ENCODE results near the gene SHMT2. TPM values are rescaled to one million over a fixed set of nuclear protein-coding genes. Genes with fewer than 3 reads are reported as not detected.

Gene SHMT2
- total RNA-seq, 2 experiments from 2014 or later: 436 to 487 TPM

DNA sequence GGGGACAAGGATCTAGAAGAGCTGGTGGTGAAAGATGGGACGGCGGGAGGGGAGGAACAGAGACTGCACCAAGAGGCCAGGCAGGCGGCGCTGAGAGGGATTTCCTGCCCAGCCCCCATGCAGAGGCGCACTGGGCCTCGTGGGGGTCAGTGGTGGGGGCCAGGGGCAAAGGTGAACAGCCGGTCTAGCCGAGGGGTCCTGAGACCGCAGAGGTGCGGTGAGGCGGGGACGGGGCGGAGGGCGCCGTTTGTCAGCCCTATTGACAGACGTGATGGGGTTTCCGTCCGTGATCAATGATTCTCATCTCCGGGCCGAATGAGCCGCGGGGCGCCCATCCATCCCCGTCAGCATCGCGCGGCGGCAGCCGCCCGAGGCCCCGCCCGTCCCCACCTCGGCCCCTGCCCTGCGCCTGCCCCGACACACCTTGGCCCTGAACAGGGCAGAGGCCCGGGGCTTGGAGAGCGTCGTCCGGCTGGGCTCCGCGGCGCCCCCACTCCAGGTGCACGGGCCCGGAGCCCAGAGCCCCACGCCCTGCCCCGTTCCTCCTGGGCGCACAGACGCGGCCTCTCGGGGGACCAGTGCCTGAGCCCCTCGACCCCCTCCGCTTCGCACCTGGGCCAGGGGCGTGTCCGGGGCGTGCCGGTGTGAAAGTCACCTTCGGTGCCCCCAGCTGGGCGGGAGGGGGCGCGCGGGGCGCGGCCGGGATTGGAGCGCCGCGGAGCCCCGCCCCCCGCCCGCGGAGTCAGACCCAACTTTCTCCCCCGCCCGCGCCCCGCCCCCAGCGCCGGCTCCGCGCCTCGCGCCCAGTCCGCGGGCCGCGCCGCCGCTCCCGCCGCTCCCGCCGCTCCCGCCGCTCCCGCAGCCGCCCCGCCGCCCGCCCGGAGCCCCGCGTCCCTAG lies 13.2 kb upstream of the SHMT2 start, which contains the start of gene NXPH4:
Gene NXPH4, plus strand, starts transcription at position 781 of the 898 bp plus-strand sequence. CDS start 176 bp downstream, outside the sequence.
- POLR2A ChIA-PET: no interaction called here
- Mint-ChIP-seq H3K4me1 (peaks cover 33% of the 10 kb centered on the region), H3K36me3 (ENCODE audit: low read depth) (no peaks in the 10 kb centered on the region), H3K27ac (no peak within 1 kb of the TSS), H3K27me3 (peaks cover 63% of the 10 kb centered on the region), H3K9me3 (ENCODE audit: low read depth) (no peaks in the 10 kb centered on the region), H3K4me3 (peak within 1 kb of the TSS; percentile 55)
- CTCF ChIA-PET: interaction anchor here (1.5 to 4.2 kb wide), 4 partner anchors 11 to 26 kb away, joined by 11 to 167 read pairs (median 62); partner anchors contain the start of gene SHMT2
- peak; percentile 11 for ATAC-seq
- intact Hi-C loops (cut with DNase I, micrococcal nuclease): loop anchor here in 1 of 2 experiments (5.0 kb wide), 1 partner anchor 416 kb away; the partner anchor contains the start of gene B4GALNT1
- peak; percentile 73 for DNase-seq

DNA sequence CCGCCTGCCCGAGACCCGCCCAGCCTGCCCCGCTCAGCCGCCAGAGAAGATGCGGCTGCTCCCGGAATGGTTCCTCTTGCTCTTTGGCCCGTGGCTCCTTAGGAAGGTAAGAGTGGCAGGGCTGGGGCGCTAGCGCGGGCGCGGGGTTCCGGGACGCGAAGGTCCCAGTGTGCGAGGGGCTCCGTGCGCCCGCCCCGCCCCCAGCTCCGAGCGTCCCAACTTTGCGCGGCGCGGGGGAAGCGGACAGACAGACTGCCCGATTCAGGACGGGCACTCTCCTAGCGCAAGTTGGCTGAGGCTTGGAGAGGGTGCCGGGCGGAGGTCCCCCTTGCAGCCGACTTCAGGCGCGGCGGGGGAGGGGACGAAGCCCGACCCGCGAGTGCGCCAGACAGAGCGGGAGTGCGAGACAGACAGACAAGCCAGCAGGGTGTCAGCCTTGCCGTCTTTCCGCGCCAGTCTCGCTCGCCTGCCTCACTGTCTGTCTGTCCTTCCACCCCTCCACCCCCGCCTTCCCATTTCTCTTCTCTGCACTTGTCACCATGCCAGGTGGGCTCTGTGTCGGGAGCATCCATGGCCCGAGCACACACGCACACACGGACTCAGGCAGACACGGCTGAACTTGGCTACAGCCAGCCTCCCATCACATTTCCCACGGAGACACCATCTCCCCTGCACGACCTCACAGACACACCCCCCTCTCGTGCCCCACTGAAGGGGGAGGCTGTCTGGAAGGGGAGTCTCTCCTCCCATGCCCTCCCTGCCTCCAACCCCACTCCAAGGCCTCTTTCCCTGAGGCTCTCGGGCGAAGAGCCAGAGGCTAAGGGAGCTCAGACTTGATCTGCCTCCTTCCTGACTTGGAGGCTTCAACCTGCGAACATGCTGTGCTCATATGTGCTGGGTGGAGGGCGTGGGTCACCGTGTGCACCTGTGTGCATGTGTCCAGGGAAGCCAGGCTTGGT lies 12.3 kb upstream of the SHMT2 start:
- H3K27me3 Mint-ChIP-seq: peaks cover 70% of the 10 kb centered on the region
- H3K9me3 Mint-ChIP-seq (ENCODE audit: low read depth): no peaks in the 10 kb centered on the region
- DNase-seq (peak; percentile 47), ATAC-seq (no peak)
- H3K36me3 Mint-ChIP-seq (ENCODE audit: low read depth): no peaks in the 10 kb centered on the region
- peaks cover 36% of the 10 kb centered on the region for H3K4me1 Mint-ChIP-seq
- peak overlapping the region; percentile 55 for H3K4me3 Mint-ChIP-seq
- CTCF ChIA-PET: interaction anchor here (0.6 to 2.2 kb wide), 6 partner anchors 11 to 547 kb away, joined by 3 to 16 read pairs (median 7); partner anchors contain the start of gene SHMT2
- POLR2A ChIA-PET: no interaction called here
- no peak overlapping the region for H3K27ac Mint-ChIP-seq
- intact Hi-C loops (cut with DNase I, micrococcal nuclease): loop anchor here in 1 of 2 experiments (5.0 kb wide), 1 partner anchor 415 kb away; the partner anchor contains the start of gene B4GALNT1

DNA sequence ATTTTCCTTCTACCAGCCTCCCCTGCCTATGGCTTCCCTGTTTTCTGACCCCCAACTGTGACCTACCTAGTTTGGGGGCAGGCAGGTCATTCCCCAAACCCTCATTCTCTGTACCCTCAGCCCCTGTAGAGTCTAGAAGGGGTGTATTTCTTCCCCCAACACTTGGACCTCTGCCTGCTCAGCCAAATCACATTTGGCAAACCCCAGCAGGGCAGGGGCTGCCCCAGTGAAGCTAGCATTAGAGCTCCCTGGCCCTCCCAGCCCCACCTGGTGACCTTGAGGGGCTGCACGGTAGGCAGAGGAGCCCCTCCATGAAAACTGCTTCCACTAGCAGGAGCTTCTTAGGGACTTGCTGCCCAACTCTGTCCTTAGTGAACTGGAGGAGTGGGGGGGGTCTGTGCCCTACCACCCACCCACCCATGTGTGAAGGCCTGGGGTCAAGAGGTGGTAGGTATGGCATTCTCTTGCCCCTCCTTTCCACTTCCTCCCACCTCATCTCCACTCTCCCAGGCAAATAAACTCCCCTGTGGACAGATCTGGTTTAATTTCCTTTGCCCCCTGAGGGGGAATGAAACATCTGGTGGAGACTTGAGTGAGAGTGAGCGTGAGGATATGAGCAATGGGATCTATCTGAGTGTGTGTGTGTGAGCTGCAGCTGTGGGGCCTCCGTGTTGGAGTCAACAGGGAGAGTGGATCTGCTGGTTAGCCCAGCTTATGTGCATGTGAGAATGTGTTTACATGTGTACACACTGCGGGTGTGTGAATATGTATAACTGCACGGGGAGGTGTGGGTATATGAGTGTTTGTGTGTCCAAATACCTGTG lies 11.3 kb upstream of the SHMT2 start:
- CTCF ChIA-PET: interaction anchor here (0.6 to 2.2 kb wide), 8 partner anchors 10 to 548 kb away, joined by 3 to 16 read pairs (median 4); partner anchors contain the start of gene SHMT2
- ATAC-seq (no peak), DNase-seq (no peak)
- Mint-ChIP-seq H3K9me3 (ENCODE audit: low read depth) (no peaks in the 10 kb centered on the region), H3K4me1 (peaks cover 40% of the 10 kb centered on the region), H3K27me3 (peaks cover 80% of the 10 kb centered on the region), H3K27ac (no peak overlapping the region), H3K36me3 (ENCODE audit: low read depth) (no peaks in the 10 kb centered on the region), H3K4me3 (no peak overlapping the region)
- intact Hi-C loops (cut with DNase I, micrococcal nuclease): loop anchor here in 1 of 2 experiments (5.0 kb wide), 1 partner anchor 414 kb away; the partner anchor contains the start of gene B4GALNT1
- POLR2A ChIA-PET: no interaction called here

DNA sequence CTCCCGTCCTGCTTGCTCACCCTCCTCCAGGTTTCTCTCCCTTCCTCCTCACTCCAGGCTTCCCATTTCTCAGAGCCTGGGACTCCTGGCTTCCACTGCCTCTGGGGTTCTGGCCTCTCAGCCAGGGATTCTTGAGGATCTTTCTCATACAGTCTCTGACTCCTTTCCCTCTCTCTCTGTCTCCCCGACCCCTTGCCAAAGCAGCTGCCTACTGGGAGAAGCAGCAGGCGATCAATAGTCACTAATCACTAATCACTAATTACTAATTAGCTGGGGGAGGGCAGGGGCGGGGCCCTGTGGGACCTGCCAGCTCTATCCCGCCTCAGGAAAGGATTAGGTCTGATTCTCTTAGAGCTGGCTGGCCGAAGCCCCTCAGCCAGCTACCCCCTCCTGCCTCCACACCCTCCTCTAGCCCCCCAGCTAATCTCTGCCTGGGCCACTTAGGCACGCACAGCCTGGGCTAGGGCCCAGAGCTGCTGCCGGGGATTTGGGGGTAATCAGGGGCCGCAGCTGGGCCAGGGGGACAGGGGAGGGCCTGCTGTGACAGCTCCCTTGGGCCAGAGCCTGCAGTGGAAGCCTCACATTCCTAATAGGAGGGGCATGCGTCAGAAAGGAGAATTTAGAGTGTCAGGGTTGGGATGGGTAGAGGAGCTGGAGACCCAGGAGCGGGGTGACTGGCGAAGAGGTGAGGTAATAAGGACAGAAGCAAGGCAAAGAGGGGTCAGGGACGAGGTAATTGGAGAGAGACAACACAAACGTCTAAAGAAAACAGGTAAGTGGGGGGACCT lies 10.1 kb upstream of the SHMT2 start:
- ChIA-PET CTCF (interaction anchor here (0.6 to 2.2 kb wide), 6 partner anchors 11 to 733 kb away, joined by 3 to 10 read pairs (median 6); partner anchors contain the start of gene SHMT2), POLR2A (no interaction called here)
- Mint-ChIP-seq H3K9me3 (ENCODE audit: low read depth) (no peaks in the 10 kb centered on the region), H3K4me1 (peaks cover 30% of the 10 kb centered on the region), H3K4me3 (no peak overlapping the region), H3K36me3 (ENCODE audit: low read depth) (no peaks in the 10 kb centered on the region), H3K27me3 (peaks cover 77% of the 10 kb centered on the region), H3K27ac (no peak overlapping the region)
- no peak for ATAC-seq
- DNase-seq: no peak
- intact Hi-C loops (cut with DNase I, micrococcal nuclease): loop anchor here in 1 of 2 experiments (5.0 kb wide), 1 partner anchor 413 kb away; the partner anchor contains the start of gene B4GALNT1

DNA sequence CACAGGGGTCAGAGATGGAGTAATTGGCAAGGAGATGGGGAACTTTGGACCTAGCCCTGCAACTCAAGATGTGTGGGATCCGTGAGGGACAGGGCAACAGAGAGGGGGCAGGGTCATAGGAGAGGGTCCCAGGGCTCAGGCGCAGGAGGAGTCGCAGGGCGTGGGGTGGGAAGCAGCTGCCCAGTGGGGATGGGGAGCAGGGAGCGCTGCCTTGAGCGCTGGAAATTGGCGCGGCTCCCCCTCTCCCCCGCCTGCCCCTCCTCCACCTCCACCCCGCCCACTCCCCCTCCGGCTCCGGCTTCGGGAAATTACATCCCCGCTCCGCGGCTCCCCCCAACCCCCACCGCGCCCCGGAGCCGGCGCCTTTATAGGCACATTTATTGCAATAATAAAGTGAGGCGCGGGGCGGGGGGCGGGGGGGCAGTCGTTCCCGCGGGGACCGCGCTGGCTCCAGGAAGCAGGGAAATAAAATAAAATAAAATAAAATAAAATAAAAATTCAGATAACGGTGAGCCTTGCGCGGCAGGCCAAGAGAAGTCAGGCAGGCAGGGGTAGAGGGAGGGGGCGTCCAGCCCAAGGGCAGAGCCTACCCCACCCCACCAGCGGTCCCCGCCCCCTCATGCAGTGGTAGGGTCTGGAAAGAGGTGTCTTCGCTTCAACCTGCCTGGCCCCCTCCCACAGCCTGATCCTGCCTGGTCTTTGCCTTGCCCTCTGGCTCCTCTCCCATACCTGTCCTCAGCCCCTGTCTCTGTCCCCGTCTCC lies 9.3 kb upstream of the SHMT2 start:
- Mint-ChIP-seq H3K27ac (no peak overlapping the region), H3K4me3 (no peak overlapping the region), H3K36me3 (ENCODE audit: low read depth) (no peaks in the 10 kb centered on the region), H3K9me3 (ENCODE audit: low read depth) (no peaks in the 10 kb centered on the region), H3K27me3 (peaks cover 75% of the 10 kb centered on the region), H3K4me1 (peaks cover 31% of the 10 kb centered on the region)
- no peak for DNase-seq
- CTCF ChIA-PET: interaction anchor here (1.0 to 2.2 kb wide), 4 partner anchors 10 to 26 kb away, joined by 3 to 10 read pairs (median 7); partner anchors contain the start of gene SHMT2
- POLR2A ChIA-PET: no interaction called here
- no peak for ATAC-seq
- intact Hi-C loops (cut with DNase I, micrococcal nuclease): loop anchor here in 1 of 2 experiments (5.0 to 10.0 kb wide), 2 partner anchors 412 to 585 kb away; partner anchors contain the start of genes B4GALNT1 and BAZ2A

DNA sequence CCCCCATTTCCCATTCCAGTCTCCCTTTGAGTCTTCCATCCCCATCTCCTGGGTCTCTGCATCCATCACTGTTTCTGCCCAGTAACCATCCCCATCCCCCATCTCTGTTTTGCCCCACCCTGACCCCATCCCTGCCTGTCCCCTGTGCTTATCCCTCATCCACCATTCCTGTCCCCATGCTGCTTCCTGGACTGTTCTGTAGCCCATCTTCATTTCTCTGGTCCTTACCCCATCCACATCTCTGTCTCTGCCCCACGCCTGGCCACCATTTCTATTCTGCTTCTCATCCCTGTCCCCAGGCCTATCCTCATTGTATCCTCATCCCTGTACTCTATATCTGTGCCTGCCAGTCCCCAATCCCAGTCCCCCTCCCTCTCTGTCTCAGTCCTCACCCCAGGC lies 8.7 kb upstream of the SHMT2 start:
- Mint-ChIP-seq H3K27me3 (peaks cover 73% of the 10 kb centered on the region), H3K9me3 (ENCODE audit: low read depth) (no peaks in the 10 kb centered on the region), H3K36me3 (ENCODE audit: low read depth) (no peaks in the 10 kb centered on the region), H3K4me3 (no peak overlapping the region), H3K4me1 (peaks cover 30% of the 10 kb centered on the region), H3K27ac (no peak overlapping the region)
- ATAC-seq (no peak), DNase-seq (no peak)
- ChIA-PET POLR2A (no interaction called here), CTCF (no interaction called here)
- intact Hi-C loops (cut with DNase I, micrococcal nuclease): loop anchor here in 1 of 2 experiments (10.0 kb wide), 1 partner anchor 586 kb away; the partner anchor contains the start of gene BAZ2A

DNA sequence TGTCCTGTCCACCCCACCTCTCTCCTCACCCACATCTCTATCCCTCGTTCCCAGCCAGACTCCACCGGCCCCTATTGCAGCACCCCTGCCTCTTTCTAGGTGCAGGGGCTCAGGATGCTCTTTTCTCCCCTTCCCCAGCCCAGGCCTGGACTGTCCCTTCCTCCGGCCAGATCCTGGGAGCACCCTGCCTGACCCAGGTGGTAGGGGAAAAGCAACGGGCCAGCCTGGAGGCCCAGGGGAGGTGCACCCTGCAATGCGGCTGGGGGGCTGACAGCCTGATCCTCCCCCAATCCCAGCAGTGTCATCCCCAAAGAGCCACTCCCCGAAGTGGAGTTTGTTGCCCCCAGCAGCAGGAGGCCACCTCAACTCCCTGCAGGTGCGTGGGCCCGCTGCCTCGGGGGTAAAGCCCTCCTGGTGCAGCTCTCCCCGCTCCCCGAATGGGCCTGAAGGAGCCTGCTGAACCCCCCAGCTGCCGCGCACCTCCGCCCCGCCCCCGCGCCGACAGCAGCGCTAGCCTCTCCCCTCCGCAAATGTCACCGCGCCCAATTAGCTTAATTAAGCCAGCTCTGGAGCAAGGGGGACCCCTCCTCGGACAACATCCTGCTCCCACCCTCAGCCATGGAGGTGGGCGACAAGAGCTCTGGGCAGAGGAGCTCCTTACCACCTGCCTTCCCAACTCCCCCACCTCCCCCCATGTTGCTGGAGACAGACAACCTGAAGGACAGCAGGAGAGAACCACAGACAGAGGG lies 8.2 kb upstream of the SHMT2 start:
- intact Hi-C loops (cut with DNase I, micrococcal nuclease): loop anchor here in 1 of 2 experiments (10.0 kb wide), 1 partner anchor 587 kb away; the partner anchor contains the start of gene BAZ2A
- DNase-seq: no peak
- no peak for ATAC-seq
- CTCF ChIA-PET: interaction anchor here (0.7 to 1.0 kb wide), 2 partner anchors 21 to 90 kb away, joined by 4 to 5 read pairs; no protein-coding TSS in a partner anchor
- POLR2A ChIA-PET: no interaction called here
- Mint-ChIP-seq H3K27me3 (peaks cover 73% of the 10 kb centered on the region), H3K4me1 (peaks cover 33% of the 10 kb centered on the region), H3K9me3 (ENCODE audit: low read depth) (no peaks in the 10 kb centered on the region), H3K4me3 (no peak overlapping the region), H3K36me3 (ENCODE audit: low read depth) (no peaks in the 10 kb centered on the region), H3K27ac (no peak overlapping the region)

DNA sequence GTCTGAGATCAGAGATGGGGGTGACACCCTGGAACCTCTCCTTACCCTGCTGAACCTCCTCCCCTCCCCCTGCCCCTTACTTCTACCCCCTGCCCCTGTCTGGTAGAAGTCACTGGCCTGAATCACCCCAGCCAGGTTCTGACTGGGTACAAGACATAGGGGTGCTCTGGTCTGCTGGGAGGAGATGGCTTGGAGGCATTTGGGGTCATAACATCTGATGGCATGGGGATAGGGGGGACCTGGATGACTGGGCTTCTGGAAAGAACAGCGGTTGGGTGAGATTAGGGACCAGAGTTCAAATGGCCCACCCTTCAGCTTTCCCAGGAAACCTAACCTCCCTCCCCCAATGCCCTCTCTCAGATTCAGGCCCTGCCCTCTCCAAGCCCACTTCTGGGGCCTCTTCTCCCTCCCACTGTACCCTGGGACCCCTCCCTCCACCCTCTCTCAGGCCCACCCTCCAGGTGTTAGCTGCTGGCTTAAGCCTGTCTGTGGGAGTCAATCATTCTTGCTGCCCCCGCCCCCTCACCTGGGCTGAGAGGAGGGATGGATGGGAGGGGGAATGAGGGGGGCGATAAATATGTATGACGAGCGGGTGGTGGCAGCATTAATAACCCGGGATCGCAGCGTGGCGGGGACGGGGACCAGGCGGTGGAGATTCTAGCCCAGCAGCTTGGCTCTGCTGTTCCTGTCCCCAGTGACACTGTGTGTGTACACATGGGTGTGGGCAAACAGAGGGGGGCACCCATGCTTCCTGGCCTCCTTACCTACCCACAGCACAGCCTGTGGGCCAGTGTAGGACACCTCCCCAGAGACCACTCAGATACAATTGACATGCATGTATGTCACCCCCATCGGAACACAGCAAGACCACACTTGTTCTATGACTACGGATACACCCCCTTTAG lies 7.0 kb upstream of the SHMT2 start:
- no peak overlapping the region for H3K27ac Mint-ChIP-seq
- no peak overlapping the region for H3K4me3 Mint-ChIP-seq
- ChIA-PET CTCF (interaction anchor here (0.7 to 10.5 kb wide), 6 partner anchors 8 to 258 kb away, joined by 3 to 282 read pairs (median 4); a partner anchor contains a TSS), POLR2A (interaction anchor here (0.6 to 1.1 kb wide), 4 partner anchors 14 to 751 kb away, joined by 3 read pairs; no protein-coding TSS in a partner anchor)
- H3K4me1 Mint-ChIP-seq: peaks cover 37% of the 10 kb centered on the region
- H3K36me3 Mint-ChIP-seq (ENCODE audit: low read depth): no peaks in the 10 kb centered on the region
- no peaks in the 10 kb centered on the region for H3K9me3 Mint-ChIP-seq (ENCODE audit: low read depth)
- H3K27me3 Mint-ChIP-seq: peaks cover 75% of the 10 kb centered on the region
- ATAC-seq (no peak), DNase-seq (no peak)
- intact Hi-C loops (cut with DNase I, micrococcal nuclease): loop anchor here in 1 of 2 experiments (10.0 kb wide), 1 partner anchor 588 kb away; the partner anchor contains the start of gene BAZ2A
